Measurements from ENCODE around the gene CMTM4. TPM values are rescaled to one million over a fixed set of nuclear protein-coding genes. Genes with fewer than 3 reads are reported as not detected.

The CMTM4 gene
- total and polyA plus RNA-seq, 2 of the 8 experiments (the other 6 are each of a cell fraction or from before 2014, with no cell fraction given) = 35.3 to 51.7 TPM

DNA sequence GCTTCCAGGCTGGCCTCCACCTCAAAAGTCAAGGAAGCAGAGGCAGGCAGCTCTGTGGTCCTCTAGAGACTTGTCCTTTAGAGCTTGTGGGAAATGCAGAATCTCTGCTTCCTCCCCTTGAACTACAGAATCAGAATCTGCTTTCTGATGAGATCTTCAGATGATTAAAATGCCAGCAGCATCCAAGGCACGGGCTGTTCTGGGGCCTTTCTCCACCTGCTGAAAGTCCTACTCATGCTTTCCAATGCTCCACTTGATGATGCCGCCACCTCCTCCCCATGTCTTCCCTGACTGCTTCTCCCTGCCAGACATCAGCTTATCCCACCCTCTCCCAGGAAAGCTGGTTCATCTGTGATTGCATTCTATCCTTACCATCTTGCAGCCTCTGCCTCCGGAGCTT is 58.7 kb downstream of the CMTM4 start (continued):
- TF ChIP-seq, protein P1, sequence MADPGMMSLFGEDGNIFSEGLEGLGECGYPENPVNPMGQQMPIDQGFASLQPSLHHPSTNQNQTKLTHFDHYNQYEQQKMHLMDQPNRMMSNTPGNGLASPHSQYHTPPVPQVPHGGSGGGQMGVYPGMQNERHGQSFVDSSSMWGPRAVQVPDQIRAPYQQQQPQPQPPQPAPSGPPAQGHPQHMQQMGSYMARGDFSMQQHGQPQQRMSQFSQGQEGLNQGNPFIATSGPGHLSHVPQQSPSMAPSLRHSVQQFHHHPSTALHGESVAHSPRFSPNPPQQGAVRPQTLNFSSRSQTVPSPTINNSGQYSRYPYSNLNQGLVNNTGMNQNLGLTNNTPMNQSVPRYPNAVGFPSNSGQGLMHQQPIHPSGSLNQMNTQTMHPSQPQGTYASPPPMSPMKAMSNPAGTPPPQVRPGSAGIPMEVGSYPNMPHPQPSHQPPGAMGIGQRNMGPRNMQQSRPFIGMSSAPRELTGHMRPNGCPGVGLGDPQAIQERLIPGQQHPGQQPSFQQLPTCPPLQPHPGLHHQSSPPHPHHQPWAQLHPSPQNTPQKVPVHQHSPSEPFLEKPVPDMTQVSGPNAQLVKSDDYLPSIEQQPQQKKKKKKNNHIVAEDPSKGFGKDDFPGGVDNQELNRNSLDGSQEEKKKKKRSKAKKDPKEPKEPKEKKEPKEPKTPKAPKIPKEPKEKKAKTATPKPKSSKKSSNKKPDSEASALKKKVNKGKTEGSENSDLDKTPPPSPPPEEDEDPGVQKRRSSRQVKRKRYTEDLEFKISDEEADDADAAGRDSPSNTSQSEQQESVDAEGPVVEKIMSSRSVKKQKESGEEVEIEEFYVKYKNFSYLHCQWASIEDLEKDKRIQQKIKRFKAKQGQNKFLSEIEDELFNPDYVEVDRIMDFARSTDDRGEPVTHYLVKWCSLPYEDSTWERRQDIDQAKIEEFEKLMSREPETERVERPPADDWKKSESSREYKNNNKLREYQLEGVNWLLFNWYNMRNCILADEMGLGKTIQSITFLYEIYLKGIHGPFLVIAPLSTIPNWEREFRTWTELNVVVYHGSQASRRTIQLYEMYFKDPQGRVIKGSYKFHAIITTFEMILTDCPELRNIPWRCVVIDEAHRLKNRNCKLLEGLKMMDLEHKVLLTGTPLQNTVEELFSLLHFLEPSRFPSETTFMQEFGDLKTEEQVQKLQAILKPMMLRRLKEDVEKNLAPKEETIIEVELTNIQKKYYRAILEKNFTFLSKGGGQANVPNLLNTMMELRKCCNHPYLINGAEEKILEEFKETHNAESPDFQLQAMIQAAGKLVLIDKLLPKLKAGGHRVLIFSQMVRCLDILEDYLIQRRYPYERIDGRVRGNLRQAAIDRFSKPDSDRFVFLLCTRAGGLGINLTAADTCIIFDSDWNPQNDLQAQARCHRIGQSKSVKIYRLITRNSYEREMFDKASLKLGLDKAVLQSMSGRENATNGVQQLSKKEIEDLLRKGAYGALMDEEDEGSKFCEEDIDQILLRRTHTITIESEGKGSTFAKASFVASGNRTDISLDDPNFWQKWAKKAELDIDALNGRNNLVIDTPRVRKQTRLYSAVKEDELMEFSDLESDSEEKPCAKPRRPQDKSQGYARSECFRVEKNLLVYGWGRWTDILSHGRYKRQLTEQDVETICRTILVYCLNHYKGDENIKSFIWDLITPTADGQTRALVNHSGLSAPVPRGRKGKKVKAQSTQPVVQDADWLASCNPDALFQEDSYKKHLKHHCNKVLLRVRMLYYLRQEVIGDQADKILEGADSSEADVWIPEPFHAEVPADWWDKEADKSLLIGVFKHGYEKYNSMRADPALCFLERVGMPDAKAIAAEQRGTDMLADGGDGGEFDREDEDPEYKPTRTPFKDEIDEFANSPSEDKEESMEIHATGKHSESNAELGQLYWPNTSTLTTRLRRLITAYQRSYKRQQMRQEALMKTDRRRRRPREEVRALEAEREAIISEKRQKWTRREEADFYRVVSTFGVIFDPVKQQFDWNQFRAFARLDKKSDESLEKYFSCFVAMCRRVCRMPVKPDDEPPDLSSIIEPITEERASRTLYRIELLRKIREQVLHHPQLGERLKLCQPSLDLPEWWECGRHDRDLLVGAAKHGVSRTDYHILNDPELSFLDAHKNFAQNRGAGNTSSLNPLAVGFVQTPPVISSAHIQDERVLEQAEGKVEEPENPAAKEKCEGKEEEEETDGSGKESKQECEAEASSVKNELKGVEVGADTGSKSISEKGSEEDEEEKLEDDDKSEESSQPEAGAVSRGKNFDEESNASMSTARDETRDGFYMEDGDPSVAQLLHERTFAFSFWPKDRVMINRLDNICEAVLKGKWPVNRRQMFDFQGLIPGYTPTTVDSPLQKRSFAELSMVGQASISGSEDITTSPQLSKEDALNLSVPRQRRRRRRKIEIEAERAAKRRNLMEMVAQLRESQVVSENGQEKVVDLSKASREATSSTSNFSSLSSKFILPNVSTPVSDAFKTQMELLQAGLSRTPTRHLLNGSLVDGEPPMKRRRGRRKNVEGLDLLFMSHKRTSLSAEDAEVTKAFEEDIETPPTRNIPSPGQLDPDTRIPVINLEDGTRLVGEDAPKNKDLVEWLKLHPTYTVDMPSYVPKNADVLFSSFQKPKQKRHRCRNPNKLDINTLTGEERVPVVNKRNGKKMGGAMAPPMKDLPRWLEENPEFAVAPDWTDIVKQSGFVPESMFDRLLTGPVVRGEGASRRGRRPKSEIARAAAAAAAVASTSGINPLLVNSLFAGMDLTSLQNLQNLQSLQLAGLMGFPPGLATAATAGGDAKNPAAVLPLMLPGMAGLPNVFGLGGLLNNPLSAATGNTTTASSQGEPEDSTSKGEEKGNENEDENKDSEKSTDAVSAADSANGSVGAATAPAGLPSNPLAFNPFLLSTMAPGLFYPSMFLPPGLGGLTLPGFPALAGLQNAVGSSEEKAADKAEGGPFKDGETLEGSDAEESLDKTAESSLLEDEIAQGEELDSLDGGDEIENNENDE (IDR thresholded peaks at IDR 0.05; ENCODE audit: insufficient replicate concordance, low read length) = no peak
- TF ChIP-seq GABPA (IDR thresholded peaks at IDR 0.05; ENCODE audit: borderline replicate concordance, insufficient read depth, low read length) = no peak
- no peak for TF ChIP-seq GTF2F1 (IDR thresholded peaks at IDR 0.05; ENCODE audit: borderline replicate concordance, low read depth, low read length)
- no peak for TF ChIP-seq SP1 (IDR thresholded peaks at IDR 0.05; ENCODE audit: low read depth, low read length)
- no peak for TF ChIP-seq TBP (IDR thresholded peaks at IDR 0.05; ENCODE audit: low read depth, low read length)
- TF ChIP-seq SP4 (IDR thresholded peaks at IDR 0.05; ENCODE audit: low read length) = no peak
- no peak for TF ChIP-seq SIN3A (conservative IDR thresholded peaks at IDR 0.05 in 1 of 2, IDR thresholded peaks at IDR 0.05 in 1 of 2; ENCODE audit: low read depth in 1 of 2, low read length in 2 of 2)
- no peak for TF ChIP-seq EZH2 (IDR thresholded peaks at IDR 0.05; ENCODE audit: low read depth, low read length, severe bottlenecking)
- no peak for TF ChIP-seq TAF1 (IDR thresholded peaks at IDR 0.05; ENCODE audit: low read depth, low read length)
- no peak for TF ChIP-seq YY1 (IDR thresholded peaks at IDR 0.05; ENCODE audit: low read depth, low read length)
- no peak for TF ChIP-seq SAP30 (IDR thresholded peaks at IDR 0.05; ENCODE audit: insufficient read depth, insufficient replicate concordance, low read length)
- TF ChIP-seq MAFK (IDR thresholded peaks at IDR 0.05; ENCODE audit: low read depth, low read length) = no peak

All from H1 (cell line).